ENCODE data around the gene LETM1. TPM values are rescaled to one million over a fixed set of nuclear protein-coding genes. Genes with fewer than 3 reads are reported as not detected.

The LETM1 gene
- total RNA-seq, 2 experiments from 2014 or later = 58.3 to 66.8 TPM

DNA sequence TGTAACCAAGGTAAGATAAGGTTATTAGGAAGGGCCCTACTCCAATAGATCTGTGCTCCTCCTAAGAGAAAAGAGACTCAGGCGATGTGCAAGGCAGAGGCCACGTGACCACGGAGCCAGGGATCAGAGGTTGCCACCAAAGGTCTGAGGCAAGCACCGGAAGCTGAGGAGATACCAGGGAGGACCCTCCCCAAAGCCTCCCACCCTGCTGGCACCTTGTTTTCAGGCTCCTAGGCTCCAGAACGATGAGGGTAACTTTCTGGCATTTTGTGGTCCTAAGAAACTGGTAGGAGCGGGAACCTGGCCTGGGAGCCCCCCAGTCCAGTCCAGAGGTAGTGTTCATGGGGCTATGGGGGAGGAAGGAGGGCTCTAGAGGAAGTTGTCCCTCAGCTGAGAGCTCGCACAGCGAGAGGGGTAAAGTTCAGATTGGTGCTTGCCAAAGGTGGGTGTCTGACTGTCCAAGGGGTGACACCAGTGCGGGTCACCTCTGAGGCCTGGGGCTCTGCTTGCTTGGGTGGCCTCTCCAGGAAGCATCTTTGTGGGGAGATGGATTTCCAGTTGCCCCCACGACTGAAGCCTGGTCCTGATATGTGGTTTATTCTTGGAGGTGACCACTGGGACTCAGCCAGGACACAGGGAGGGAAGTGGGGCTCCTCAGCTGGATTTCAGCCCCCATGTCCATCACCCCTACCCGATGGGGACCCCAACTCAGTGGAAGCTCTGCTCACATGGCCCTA is 7.5 kb upstream of the LETM1 start:
- no peaks in the 10 kb centered on the region for H3K9me2 ChIP-seq (ENCODE audit: insufficient read depth, low read length)
- intact Hi-C loops (cut with micrococcal nuclease; ENCODE audit: unreplicated experiment) = no loop called here
- H4K20me1 ChIP-seq (ENCODE audit: insufficient read depth, low read length) = no peaks in the 10 kb centered on the region
- H3K4me2 ChIP-seq (ENCODE audit: low read length) = no peak overlapping the region
- POLR2A ChIA-PET = no interaction called here
- H3K36me3 ChIP-seq (ENCODE audit: insufficient read depth, low read length) = no peaks in the 10 kb centered on the region
- CTCF ChIA-PET (ENCODE audit: unreplicated experiment) = no interaction called here
- no peak overlapping the region for H3K27ac ChIP-seq (ENCODE audit: low read depth, low read length, poor library complexity, severe bottlenecking)
- H3K79me2 ChIP-seq (ENCODE audit: insufficient read depth, low read depth, low read length) = no peaks in the 10 kb centered on the region
- no peak overlapping the region for H2AFZ ChIP-seq (ENCODE audit: low read length)
- peaks cover 13% of the 10 kb centered on the region for H3K4me1 ChIP-seq (ENCODE audit: insufficient read depth, low read length, poor library complexity, severe bottlenecking)
- no peaks in the 10 kb centered on the region for H3K9me3 ChIP-seq (ENCODE audit: low read length)
- BruUV-seq (replicated peaks) = no TSS peak
- DNase-seq (ENCODE audit: low spot score) = no peak
- H3K4me3 ChIP-seq (ENCODE audit: low read depth, low read length, poor library complexity, severe bottlenecking) = no peak overlapping the region
- no peak for TF ChIP-seq EZH2phosphoT487 (IDR thresholded peaks at IDR 0.05; ENCODE audit: borderline replicate concordance, low read depth, low read length)
- TF ChIP-seq, protein P1, sequence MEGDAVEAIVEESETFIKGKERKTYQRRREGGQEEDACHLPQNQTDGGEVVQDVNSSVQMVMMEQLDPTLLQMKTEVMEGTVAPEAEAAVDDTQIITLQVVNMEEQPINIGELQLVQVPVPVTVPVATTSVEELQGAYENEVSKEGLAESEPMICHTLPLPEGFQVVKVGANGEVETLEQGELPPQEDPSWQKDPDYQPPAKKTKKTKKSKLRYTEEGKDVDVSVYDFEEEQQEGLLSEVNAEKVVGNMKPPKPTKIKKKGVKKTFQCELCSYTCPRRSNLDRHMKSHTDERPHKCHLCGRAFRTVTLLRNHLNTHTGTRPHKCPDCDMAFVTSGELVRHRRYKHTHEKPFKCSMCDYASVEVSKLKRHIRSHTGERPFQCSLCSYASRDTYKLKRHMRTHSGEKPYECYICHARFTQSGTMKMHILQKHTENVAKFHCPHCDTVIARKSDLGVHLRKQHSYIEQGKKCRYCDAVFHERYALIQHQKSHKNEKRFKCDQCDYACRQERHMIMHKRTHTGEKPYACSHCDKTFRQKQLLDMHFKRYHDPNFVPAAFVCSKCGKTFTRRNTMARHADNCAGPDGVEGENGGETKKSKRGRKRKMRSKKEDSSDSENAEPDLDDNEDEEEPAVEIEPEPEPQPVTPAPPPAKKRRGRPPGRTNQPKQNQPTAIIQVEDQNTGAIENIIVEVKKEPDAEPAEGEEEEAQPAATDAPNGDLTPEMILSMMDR (conservative IDR thresholded peaks at IDR 0.05; ENCODE audit: low read length) = no peak

DNA sequence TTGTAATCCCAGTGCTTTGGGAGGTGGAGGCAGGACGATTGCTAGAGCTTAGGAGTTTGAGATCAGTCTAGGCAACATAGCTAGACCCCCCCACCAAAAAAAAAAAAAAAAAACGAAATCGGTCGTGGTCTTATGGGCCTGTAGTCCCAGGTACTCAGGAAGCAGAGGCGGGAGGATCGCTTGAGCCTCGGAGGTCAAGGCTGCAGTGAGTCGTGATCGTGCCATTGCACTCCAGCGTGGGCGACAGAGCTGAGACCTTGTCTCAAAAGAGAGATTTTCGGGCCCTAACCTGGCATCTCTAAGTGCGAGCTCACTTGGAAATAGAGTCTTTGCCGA is 7.0 kb upstream of the LETM1 start:
- H3K9me3 ChIP-seq (ENCODE audit: low read length) = no peaks in the 10 kb centered on the region
- TF ChIP-seq, protein P1 (conservative IDR thresholded peaks at IDR 0.05; ENCODE audit: low read length) = no peak
- no peak for TF ChIP-seq EZH2phosphoT487 (IDR thresholded peaks at IDR 0.05; ENCODE audit: borderline replicate concordance, low read depth, low read length)
- POLR2A ChIA-PET = no interaction called here
- no TSS peak for BruUV-seq (replicated peaks)
- H3K4me1 ChIP-seq (ENCODE audit: insufficient read depth, low read length, poor library complexity, severe bottlenecking) = peaks cover 13% of the 10 kb centered on the region
- peak overlapping the region; percentile 34; the same call in 1 of the 2 replicates for H3K4me2 ChIP-seq (ENCODE audit: low read length)
- no peaks in the 10 kb centered on the region for H3K9me2 ChIP-seq (ENCODE audit: insufficient read depth, low read length)
- H3K4me3 ChIP-seq (ENCODE audit: low read depth, low read length, poor library complexity, severe bottlenecking) = no peak overlapping the region
- H2AFZ ChIP-seq (ENCODE audit: low read length) = no peak overlapping the region
- no peak overlapping the region for H3K27ac ChIP-seq (ENCODE audit: low read depth, low read length, poor library complexity, severe bottlenecking)
- H3K79me2 ChIP-seq (ENCODE audit: insufficient read depth, low read depth, low read length) = no peaks in the 10 kb centered on the region
- intact Hi-C loops (cut with micrococcal nuclease; ENCODE audit: unreplicated experiment) = no loop called here
- H3K36me3 ChIP-seq (ENCODE audit: insufficient read depth, low read length) = no peaks in the 10 kb centered on the region
- no peak for DNase-seq (ENCODE audit: low spot score)
- CTCF ChIA-PET (ENCODE audit: unreplicated experiment) = no interaction called here
- no peaks in the 10 kb centered on the region for H4K20me1 ChIP-seq (ENCODE audit: insufficient read depth, low read length)

All from OCI-LY7 (cell line).